Mucosa of stomach (tissue), 1 donor: Measurements from ENCODE around the gene EHBP1L1.

Source experiments
- H3K27me3 ChIP-seq: one replicate; pipeline ENCODE4 v1.7.0; 2013; ENCODE audit warnings: mild to moderate bottlenecking, low read length; ENCODE audit not compliant: control insufficient read depth, insufficient read depth
- H3K36me3 ChIP-seq: one replicate; pipeline ENCODE4 v1.7.0; 2013; ENCODE audit warnings: low read length; ENCODE audit not compliant: control insufficient read depth, insufficient read depth
- H3K4me1 ChIP-seq: one replicate; pipeline ENCODE4 v1.7.0; 2013; ENCODE audit warnings: mild to moderate bottlenecking, low read length; ENCODE audit not compliant: control insufficient read depth, insufficient read depth
- H3K4me3 ChIP-seq: one replicate; pipeline ENCODE4 v1.7.0; 2013; ENCODE audit warnings: low read length
- H3K9ac ChIP-seq: one replicate; pipeline ENCODE4 v1.7.0; 2013; ENCODE audit warnings: mild to moderate bottlenecking, low read length, moderate library complexity
- H3K9me3 ChIP-seq: one replicate; pipeline ENCODE4 v1.7.0; 2013; ENCODE audit warnings: mild to moderate bottlenecking, low read length, moderate library complexity; ENCODE audit not compliant: control insufficient read depth
- donor health status: Pancreatic carcinoma.

The EHBP1L1 gene

GRCh38 chr11:65575568-65576231 lies at the start of gene EHBP1L1:
EHBP1L1 (plus strand) TSS chr11:65576053; CDS start chr11:65576303, 250 bp downstream.
- Histone ChIP-seq H3K9me3 (no peaks in the 10 kb centered on the region), H3K9ac (peak within 1 kb of the TSS; percentile 79), H3K36me3 (peaks cover 6% of the 10 kb centered on the region), H3K4me3 (peak within 1 kb of the TSS; percentile 89), H3K4me1 (peaks cover 72% of the 10 kb centered on the region), H3K27me3 (no peaks in the 10 kb centered on the region)

- no peak overlapping the region for H3K9ac ChIP-seq
- H3K36me3 ChIP-seq, result peaks cover 13% of the 10 kb centered on the region
- no peaks in the 10 kb centered on the region for H3K27me3 ChIP-seq
- no peak overlapping the region for H3K4me3 ChIP-seq
- H3K4me1 ChIP-seq, result peaks cover 14% of the 10 kb centered on the region
- H3K9me3 ChIP-seq, result no peaks in the 10 kb centered on the region
Observed at GRCh38 chr11:65526744-65527143, 49.1 kb upstream of the EHBP1L1 start.

- H3K4me3 ChIP-seq, result no peak overlapping the region
- H3K9me3 ChIP-seq, result no peaks in the 10 kb centered on the region
- peaks cover 14% of the 10 kb centered on the region for H3K4me1 ChIP-seq
- peaks cover 21% of the 10 kb centered on the region for H3K36me3 ChIP-seq
- no peaks in the 10 kb centered on the region for H3K27me3 ChIP-seq
- H3K9ac ChIP-seq, result no peak overlapping the region
Observed at GRCh38 chr11:65528819-65529350, 47.0 kb upstream of the EHBP1L1 start.

GRCh38 chr11:65529475-65530156 lies 46.2 kb upstream of the EHBP1L1 start:
- H3K36me3 ChIP-seq, result peaks cover 21% of the 10 kb centered on the region
- peaks cover 10% of the 10 kb centered on the region for H3K4me1 ChIP-seq
- H3K27me3 ChIP-seq, result no peaks in the 10 kb centered on the region
- no peak overlapping the region for H3K9ac ChIP-seq
- H3K9me3 ChIP-seq, result no peaks in the 10 kb centered on the region
- no peak overlapping the region for H3K4me3 ChIP-seq

GRCh38 chr11:65530157-65530496 lies 45.7 kb upstream of the EHBP1L1 start:
- Histone ChIP-seq H3K4me1 (peaks cover 10% of the 10 kb centered on the region), H3K27me3 (no peaks in the 10 kb centered on the region), H3K36me3 (peaks cover 21% of the 10 kb centered on the region)

GRCh38 chr11:65532388-65533064 lies 43.3 kb upstream of the EHBP1L1 start:
- H3K27me3 ChIP-seq, result no peaks in the 10 kb centered on the region
- no peak overlapping the region for H3K9ac ChIP-seq
- no peaks in the 10 kb centered on the region for H3K4me1 ChIP-seq
- peaks cover 21% of the 10 kb centered on the region for H3K36me3 ChIP-seq
- no peaks in the 10 kb centered on the region for H3K9me3 ChIP-seq
- H3K4me3 ChIP-seq, result no peak overlapping the region

More at GRCh38 chr11:65530157-65530496, 45.7 kb upstream of the EHBP1L1 start:
- Histone ChIP-seq H3K4me3 (no peak overlapping the region), H3K9me3 (no peaks in the 10 kb centered on the region), H3K9ac (no peak overlapping the region)

- no peaks in the 10 kb centered on the region for H3K9me3 ChIP-seq
- H3K4me1 ChIP-seq, result peaks cover 5% of the 10 kb centered on the region
- H3K4me3 ChIP-seq, result no peak overlapping the region
- no peak overlapping the region for H3K9ac ChIP-seq
- H3K36me3 ChIP-seq, result peaks cover 17% of the 10 kb centered on the region
- H3K27me3 ChIP-seq, result no peaks in the 10 kb centered on the region
Observed at GRCh38 chr11:65535102-65535501, 40.8 kb upstream of the EHBP1L1 start.

- Histone ChIP-seq H3K4me3 (no peak overlapping the region), H3K9me3 (no peaks in the 10 kb centered on the region), H3K27me3 (no peaks in the 10 kb centered on the region), H3K9ac (no peak overlapping the region), H3K36me3 (peaks cover 9% of the 10 kb centered on the region), H3K4me1 (peaks cover 14% of the 10 kb centered on the region)
Observed at GRCh38 chr11:65536412-65537295, 39.2 kb upstream of the EHBP1L1 start.

- Histone ChIP-seq H3K9me3 (no peaks in the 10 kb centered on the region), H3K27me3 (no peaks in the 10 kb centered on the region), H3K4me3 (no peak overlapping the region), H3K9ac (no peak overlapping the region), H3K36me3 (peaks cover 6% of the 10 kb centered on the region), H3K4me1 (peaks cover 15% of the 10 kb centered on the region)
Observed at GRCh38 chr11:65537296-65537597, 38.6 kb upstream of the EHBP1L1 start.

- Histone ChIP-seq H3K4me1 (peaks cover 15% of the 10 kb centered on the region), H3K36me3 (peaks cover 3% of the 10 kb centered on the region), H3K4me3 (no peak overlapping the region), H3K9me3 (no peaks in the 10 kb centered on the region), H3K27me3 (no peaks in the 10 kb centered on the region), H3K9ac (no peak overlapping the region)
Observed at GRCh38 chr11:65537620-65538231, 38.1 kb upstream of the EHBP1L1 start.

- Histone ChIP-seq H3K36me3 (no peaks in the 10 kb centered on the region), H3K9ac (no peak overlapping the region), H3K4me3 (no peak overlapping the region), H3K27me3 (no peaks in the 10 kb centered on the region), H3K9me3 (no peaks in the 10 kb centered on the region), H3K4me1 (peaks cover 15% of the 10 kb centered on the region)
Observed at GRCh38 chr11:65538232-65538914, 37.5 kb upstream of the EHBP1L1 start.
